OCI-LY7 (cell line): Measurements from ENCODE around the gene SPAAR. TPM values are rescaled to one million over a fixed set of nuclear protein-coding genes. Genes with fewer than 3 reads are reported as not detected.

Source experiments
- BruUV-seq: library from RNA; stranded (reverse); fragments of 400-500 nt; replicated peaks from 2 replicates; lab custom pipeline; 2021; lab: Mats Ljungman, UMichigan
- CTCF ChIA-PET: fragments of 300-600 bp; sonication (Branson Sonifier 250); formaldehyde crosslinking; loops from one replicate; lab custom pipeline; 2022; ENCODE audit warnings: antibody characterized with exemption; ENCODE audit not compliant: unreplicated experiment; lab: Charles Lee
- POLR2A ChIA-PET: fragments of 300-600 bp; sonication (Branson Sonifier 250); formaldehyde crosslinking; loops from one replicate; lab custom pipeline; 2022; ENCODE audit warnings: antibody characterized with exemption; lab: Charles Lee
- DNase-seq: peaks from one replicate; pipeline ENCODE4 v3.0.0-alpha.2; 2015; ENCODE audit warnings: low spot score
- H2AFZ ChIP-seq: fragments of 200-600 bp; sonication (generic), shearing (Covaris generic); 2 replicates; pipeline ENCODE4 v1.6.1; 2014; ENCODE audit warnings: mild to moderate bottlenecking, antibody characterized with exemption, low read length, moderate library complexity
- H3K27ac ChIP-seq: fragments of 200-600 bp; sonication (generic); 2 replicates; pipeline ENCODE4 v1.5.1; 2014; ENCODE audit warnings: mixed run types, low read depth, mild to moderate bottlenecking, moderate library complexity, low read length, inconsistent platforms; ENCODE audit not compliant: poor library complexity, severe bottlenecking
- H3K36me3 ChIP-seq: fragments of 200-600 bp; sonication (generic); 2 replicates; pipeline ENCODE4 v1.6.1; 2014; ENCODE audit warnings: mild to moderate bottlenecking, antibody characterized with exemption, low read length, moderate library complexity, mixed read lengths; ENCODE audit not compliant: insufficient read depth
- H3K4me1 ChIP-seq: fragments of 200-600 bp; sonication (generic); 2 replicates; pipeline ENCODE4 v1.5.1; 2014; ENCODE audit warnings: mild to moderate bottlenecking, low read length; ENCODE audit not compliant: insufficient read depth, poor library complexity, severe bottlenecking
- H3K4me2 ChIP-seq: fragments of 200-600 bp; sonication (generic); 2 replicates; pipeline ENCODE4 v1.6.1; 2014; ENCODE audit warnings: mild to moderate bottlenecking, low read length
- H3K4me3 ChIP-seq: fragments of 200-600 bp; sonication (generic); 2 replicates; pipeline ENCODE4 v1.5.1; 2014; ENCODE audit warnings: mild to moderate bottlenecking, low read depth, low read length; ENCODE audit not compliant: poor library complexity, severe bottlenecking
- H3K79me2 ChIP-seq: fragments of 200-600 bp; sonication (generic); 2 replicates; pipeline ENCODE4 v1.6.1; 2016; ENCODE audit warnings: low read depth, mild to moderate bottlenecking, low read length, moderate library complexity, mixed read lengths; ENCODE audit not compliant: insufficient read depth
- H3K9me2 ChIP-seq: fragments of 200-600 bp; sonication (generic); 2 replicates; pipeline ENCODE4 v1.6.1; 2016; ENCODE audit warnings: mild to moderate bottlenecking, low read length, mixed read lengths; ENCODE audit not compliant: insufficient read depth
- H3K9me3 ChIP-seq: fragments of 200-600 bp; sonication (generic); 2 replicates; pipeline ENCODE4 v1.6.1; 2014; ENCODE audit warnings: mild to moderate bottlenecking, mixed run types, low read length, mixed read lengths
- H4K20me1 ChIP-seq: fragments of 200-600 bp; sonication (generic); 2 replicates; pipeline ENCODE4 v1.6.1; 2014; ENCODE audit warnings: mild to moderate bottlenecking, antibody characterized with exemption, low read length, moderate library complexity, mixed read lengths; ENCODE audit not compliant: insufficient read depth
- CTCF ChIP-seq: fragments of 200-600 bp; sonication (generic); conservative IDR thresholded peaks from 2 replicates; pipeline ENCODE4 v1.5.1; 2014; ENCODE audit warnings: mild to moderate bottlenecking, antibody characterized with exemption, low read length, moderate library complexity, mixed read lengths
- EZH2phosphoT487 ChIP-seq: fragments of 200-600 bp; sonication (generic); IDR thresholded peaks from 2 replicates; pipeline ENCODE4 v1.6.1; 2018; ENCODE audit warnings: low read depth, borderline replicate concordance, mild to moderate bottlenecking, mixed run types, antibody characterized with exemption, low read length, moderate library complexity, mixed read lengths
- intact Hi-C: fragments of 100-400 bp; cut with micrococcal nuclease; formaldehyde crosslinking; loops from one replicate; pipeline ENCODE4 v1.10.0; 2022; ENCODE audit not compliant: unreplicated experiment
- total RNA-seq, 2 experiments: library from RNA; depleted of rRNA in 1 of 2; stranded (reverse); fragments of >200 nt in 1 of 2; shearing (Covaris generic) in 1 of 2; gene quantifications; 2 replicates each; pipeline ENCODE4 v1.2.3, GENCODE V29; 2014 to 2022

Gene SPAAR
- total RNA-seq, 2 experiments from 2014 or later: not detected

- no peaks in the 10 kb centered on the region for H3K9me2 ChIP-seq
- H3K27ac ChIP-seq: peak overlapping the region; percentile 3
- H3K36me3 ChIP-seq: no peaks in the 10 kb centered on the region; the same call in 1 of the 2 replicates
- H2AFZ ChIP-seq: no peak overlapping the region
- no peak overlapping the region for H3K4me3 ChIP-seq
- H3K9me3 ChIP-seq: peaks cover 8% of the 10 kb centered on the region; the same call in 1 of the 2 replicates
- no peaks in the 10 kb centered on the region for H4K20me1 ChIP-seq
- no peak for DNase-seq
- no peak for TF ChIP-seq EZH2phosphoT487
- no peak for TF ChIP-seq CTCF
- H3K4me1 ChIP-seq: peaks cover 46% of the 10 kb centered on the region
- ChIA-PET CTCF (no interaction called here), POLR2A (no interaction called here)
- no peaks in the 10 kb centered on the region for H3K79me2 ChIP-seq
- no TSS peak for BruUV-seq
- H3K4me2 ChIP-seq: 0 out of 2 replicates have a peak overlapping the region, but pooled peaks have one; percentile 45
- intact Hi-C loops: no loop called here
Measured at GRCh38 chr9:35939679-35940250, 30.5 kb downstream of the SPAAR start.

GRCh38 chr9:35940458-35941407 is 31.4 kb downstream of the SPAAR start:
- Histone ChIP-seq H3K9me2 (no peaks in the 10 kb centered on the region), H4K20me1 (no peaks in the 10 kb centered on the region), H3K9me3 (peaks cover 8% of the 10 kb centered on the region; the same call in 1 of the 2 replicates), H3K36me3 (no peaks in the 10 kb centered on the region; the same call in 1 of the 2 replicates), H3K4me1 (peaks cover 46% of the 10 kb centered on the region), H3K27ac (no peak overlapping the region), H3K4me2 (peak overlapping the region; percentile 45), H2AFZ (peak overlapping the region; percentile 73), H3K79me2 (no peaks in the 10 kb centered on the region), H3K4me3 (no peak overlapping the region)
- TF ChIP-seq CTCF: no peak
- no peak for TF ChIP-seq EZH2phosphoT487
- ChIA-PET POLR2A (interaction anchor here (0.5 to 1.0 kb wide), 8 partner anchors 36 to 1992 kb away, joined by 3 to 6 read pairs (median 3); partner anchors contain the start of gene RECK), CTCF (interaction anchor here (0.6 kb wide), 1 partner anchor 226 kb away, joined by 3 read pairs; no protein-coding TSS in a partner anchor)
- BruUV-seq: no TSS peak
- intact Hi-C loops: no loop called here
- DNase-seq: peak; percentile 66
